Activated CD4-positive, alpha-beta T cell treated with anti-CD3 and anti-CD28 coated beads, Interleukin-2, amount 50 U/mL, for 1 hour (primary cell): Measurements from ENCODE around the gene ATP6V1B1.

Experiments
- DNase-seq: peaks from one replicate; pipeline ENCODE4 v3.0.0-alpha.2; 2020

Gene ATP6V1B1

DNA sequence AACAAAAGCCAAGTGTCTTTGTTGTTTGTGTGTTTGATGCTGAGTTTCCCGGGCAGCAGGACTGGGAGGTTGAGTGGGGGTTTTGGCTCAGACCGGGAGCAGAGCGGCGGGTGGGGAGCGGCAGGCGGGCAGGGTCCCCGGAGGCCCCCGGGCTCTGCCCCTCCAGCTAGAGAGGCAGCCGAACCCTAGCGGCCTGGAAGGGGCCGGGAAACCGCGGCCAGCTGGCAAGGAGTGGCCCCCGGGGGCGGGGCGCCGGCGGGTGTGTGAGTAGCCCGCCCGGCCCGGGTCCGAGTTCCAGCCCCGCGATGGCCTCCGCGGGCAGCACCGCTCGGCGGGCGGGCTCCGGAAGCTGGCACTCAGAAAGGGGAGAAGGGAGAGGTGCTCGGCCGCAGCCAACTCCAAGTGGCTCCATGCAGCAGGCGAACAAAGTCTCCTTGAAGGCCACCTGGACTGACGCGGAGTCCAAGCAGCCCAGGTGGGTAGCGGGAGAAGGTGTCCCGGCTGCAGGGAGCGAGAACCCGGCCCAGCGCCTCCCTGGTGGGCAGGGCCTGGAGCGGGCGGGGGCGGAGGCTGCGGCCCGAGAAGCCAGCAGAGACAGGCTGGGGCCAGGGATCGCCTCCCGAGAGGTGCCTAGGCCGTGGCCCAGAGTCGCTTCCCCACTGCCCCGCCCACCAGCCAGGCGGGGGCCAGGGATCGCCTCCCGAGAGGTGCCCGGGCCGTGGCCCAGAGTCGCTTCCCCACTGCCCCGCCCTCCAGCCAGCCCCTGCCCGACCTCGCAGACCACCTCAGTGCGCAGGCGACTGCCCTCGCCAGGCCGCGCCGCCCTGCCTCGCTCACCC, 42.9 kb downstream of the ATP6V1B1 start, which contains the start of gene ANKRD53:
Gene ANKRD53 (plus strand): TSS at position 290 of the 839 bp plus-strand sequence. CDS start 16 bp downstream, at position 306.
- no peak for DNase-seq

GRCh38 chr2:70979180-70979488, 43.4 kb downstream of the ATP6V1B1 start:
- no peak for DNase-seq

- no peak for DNase-seq
These were observed 43.9 kb downstream of the ATP6V1B1 start for GRCh38 chr2:70979626-70980025.

DNA sequence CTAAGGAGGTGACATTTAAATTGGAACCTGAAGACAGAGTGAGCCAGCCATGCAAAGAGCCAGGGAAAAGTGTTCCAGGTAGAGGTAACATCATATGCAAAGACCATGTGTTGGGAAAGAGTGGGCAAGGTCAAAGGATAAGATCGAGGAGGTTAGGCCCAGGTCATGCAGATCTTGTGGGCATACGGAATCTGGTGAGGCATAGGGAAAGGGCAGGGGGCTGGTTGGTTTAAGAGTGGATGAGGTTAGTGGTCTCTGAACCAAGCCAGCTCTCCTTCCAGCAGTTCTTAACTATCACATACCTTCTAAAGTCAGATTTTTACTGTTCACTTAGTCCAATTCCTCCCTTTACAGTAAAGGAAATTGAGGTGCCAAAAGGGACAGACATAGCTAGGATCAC, 45.7 kb downstream of the ATP6V1B1 start:
- no peak for DNase-seq

DNA sequence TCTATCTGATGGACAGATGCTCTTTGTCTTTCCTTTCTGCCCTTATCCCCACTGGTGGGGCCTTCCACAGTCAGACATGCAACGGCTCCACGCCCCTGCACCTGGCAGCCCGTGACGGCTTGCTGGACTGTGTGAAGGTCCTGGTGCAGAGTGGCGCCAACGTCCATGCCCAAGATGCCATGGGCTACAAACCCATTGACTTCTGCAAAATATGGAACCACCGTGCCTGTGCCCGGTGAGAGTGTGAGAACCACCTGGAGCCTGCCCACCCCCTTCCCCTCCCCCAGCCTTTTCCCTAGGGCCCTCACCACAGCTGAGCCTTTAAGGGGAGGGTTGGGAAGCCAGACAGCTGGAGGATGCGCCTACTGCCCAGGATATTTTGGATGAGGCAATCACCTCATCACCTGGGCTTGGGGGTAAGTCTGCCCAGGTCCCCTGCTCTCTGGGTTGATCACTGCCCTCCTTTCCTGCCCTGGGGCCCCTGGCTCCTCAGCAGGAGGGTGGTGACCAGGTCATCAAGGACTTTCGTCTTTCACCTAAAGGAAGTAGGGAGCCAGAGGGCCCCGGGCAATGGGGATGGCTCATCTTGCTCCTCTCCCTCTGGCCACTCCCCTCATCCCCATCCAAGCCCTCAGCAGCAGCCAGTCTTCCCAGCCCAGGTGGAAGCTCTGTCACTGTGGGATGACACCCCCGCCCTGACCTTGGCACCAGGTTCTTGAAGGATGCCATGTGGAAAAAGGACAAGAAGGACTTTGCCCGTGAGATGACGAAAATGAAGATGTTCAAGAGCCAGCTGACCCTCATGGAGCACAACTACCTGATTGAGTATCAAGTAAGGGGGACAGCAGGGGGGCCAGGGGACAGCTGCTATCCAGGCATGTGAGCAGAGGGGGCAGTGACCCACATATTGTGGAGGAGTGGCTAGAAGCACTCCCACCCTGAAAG, 46.4 kb downstream of the ATP6V1B1 start:
- DNase-seq, result no peak

- DNase-seq, result no peak
These were observed 47.3 kb downstream of the ATP6V1B1 start for GRCh38 chr2:70982971-70983370.

GRCh38 chr2:70983506-70984227, 48.0 kb downstream of the ATP6V1B1 start:
- DNase-seq, result no peak

DNA sequence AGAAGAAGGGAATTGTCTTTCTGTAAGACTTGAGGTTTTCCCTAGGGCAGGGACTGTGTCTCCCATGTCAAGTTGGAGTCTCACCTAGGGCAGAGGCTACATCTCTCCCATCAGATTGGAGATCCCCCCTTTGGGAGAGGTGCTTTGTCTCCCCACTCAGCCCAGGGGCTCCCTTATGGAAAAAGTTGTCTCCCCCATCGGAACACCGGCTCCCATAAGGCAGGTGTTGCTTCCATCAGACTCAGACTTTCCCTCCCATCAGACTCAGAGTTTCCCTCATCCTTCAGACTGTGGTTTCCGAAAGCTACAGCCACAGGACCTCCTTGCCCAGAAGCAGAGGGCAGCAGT, 48.5 kb downstream of the ATP6V1B1 start:
- no peak for DNase-seq

GRCh38 chr2:70984576-70985282, 49.0 kb downstream of the ATP6V1B1 start:
- DNase-seq, result peak; percentile 81

DNA sequence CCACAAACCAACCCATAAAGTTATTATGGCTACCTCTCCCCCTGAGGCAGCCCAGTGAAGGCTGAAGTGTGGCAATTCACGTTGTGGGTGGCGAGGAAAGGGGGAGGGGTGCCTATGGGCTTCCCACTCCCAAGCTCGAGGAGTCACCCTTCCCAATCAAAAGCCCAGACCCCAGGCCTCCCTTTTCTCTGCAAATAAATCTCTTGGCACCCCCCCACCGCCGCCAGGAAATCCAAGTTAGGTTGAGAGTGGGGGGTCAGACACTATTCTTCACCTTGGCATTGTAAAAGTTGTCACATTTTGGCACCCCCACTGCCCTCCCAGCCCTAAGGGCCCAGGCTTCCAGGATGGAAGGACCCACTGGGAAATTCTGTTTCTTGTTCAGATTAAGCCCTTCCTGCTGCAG, 49.6 kb downstream of the ATP6V1B1 start:
- DNase-seq, result no peak

- no peak for DNase-seq
These were observed 50.3 kb downstream of the ATP6V1B1 start for GRCh38 chr2:70985956-70986355.

GRCh38 chr2:70986499-70987189, 50.9 kb downstream of the ATP6V1B1 start:
- no peak for DNase-seq

GRCh38 chr2:70987386-70987785, 51.7 kb downstream of the ATP6V1B1 start:
- DNase-seq, result no peak

DNA sequence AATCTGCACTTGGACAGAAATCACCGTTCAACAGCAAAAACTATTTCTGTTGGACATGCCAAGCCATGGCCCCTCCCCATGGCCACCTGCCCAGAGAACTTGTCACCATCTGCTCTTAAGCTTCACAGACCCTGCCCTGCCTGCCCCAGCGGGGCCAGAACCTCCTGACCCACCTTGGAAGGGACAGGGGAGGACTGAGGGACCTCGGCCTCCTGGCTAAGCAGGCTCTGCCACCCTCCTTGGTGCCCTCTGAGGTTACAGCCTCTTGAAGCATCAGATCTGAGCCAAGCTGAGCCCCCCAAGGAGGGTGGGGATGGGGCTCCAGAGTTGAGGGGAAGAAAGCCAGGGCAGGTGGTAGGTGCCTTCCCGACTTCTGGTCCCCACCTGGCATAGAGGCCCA, 52.5 kb downstream of the ATP6V1B1 start:
- no peak for DNase-seq

DNA sequence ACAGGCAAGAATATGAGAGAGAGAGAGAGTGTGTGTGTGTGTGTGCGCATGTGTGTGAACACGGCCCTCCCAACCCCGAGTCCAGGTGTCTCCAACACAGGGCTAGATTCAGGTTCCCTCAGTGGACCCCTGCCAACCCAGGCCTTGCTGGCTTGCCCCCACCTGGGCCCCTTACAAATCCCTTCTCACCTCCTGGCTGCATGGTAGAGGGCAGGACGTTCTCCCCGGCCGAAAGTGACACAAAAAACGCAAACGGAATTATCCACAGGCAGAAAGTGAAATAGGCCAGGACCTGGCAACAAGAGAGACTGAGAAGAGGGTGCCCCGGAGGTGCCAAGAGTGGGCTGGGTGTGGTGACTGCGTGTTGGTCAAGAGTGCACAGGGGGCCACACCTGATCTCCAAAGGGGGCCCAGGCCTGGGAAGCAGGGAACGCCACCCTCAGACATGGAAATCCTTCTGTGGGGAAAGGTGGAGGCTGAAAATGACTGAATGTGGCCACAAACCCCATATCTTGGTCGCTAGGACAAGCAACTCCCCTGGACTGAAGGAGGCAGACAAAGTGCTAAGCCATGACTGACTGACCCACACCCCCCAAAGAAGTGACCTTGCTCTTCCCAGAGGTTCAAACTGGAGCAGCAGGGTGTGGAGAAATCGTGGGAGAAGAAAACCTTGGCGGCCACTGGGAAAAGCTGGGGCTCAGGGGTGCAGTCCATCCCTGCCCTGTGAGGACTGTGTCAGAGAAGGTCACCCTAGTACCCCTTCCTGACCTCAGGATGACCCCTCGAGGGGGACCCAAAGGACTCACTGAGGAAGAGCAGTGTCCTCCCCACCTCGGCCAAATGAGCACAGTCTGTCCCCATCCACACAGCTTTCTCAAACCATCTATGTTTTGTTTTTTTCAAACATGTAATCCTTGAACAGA, 53.3 kb downstream of the ATP6V1B1 start:
- no peak for DNase-seq

- DNase-seq, result no peak
These were observed 54.5 kb downstream of the ATP6V1B1 start for GRCh38 chr2:70990216-70990615.

- DNase-seq, result no peak
These were observed 55.4 kb downstream of the ATP6V1B1 start for GRCh38 chr2:70991142-70991541.

- no peak for DNase-seq
These were observed 56.0 kb downstream of the ATP6V1B1 start for GRCh38 chr2:70991742-70992141.

- DNase-seq, result no peak
These were observed 57.5 kb downstream of the ATP6V1B1 start for GRCh38 chr2:70992945-70993853.
